ENCODE measurements around the gene UNCX.

- TF ChIP-seq RCOR1 (IDR thresholded peaks at IDR 0.05; ENCODE audit: insufficient replicate concordance, low read length), result no peak
- no peak for TF ChIP-seq MXI1 (IDR thresholded peaks at IDR 0.05; ENCODE audit: borderline replicate concordance, low read depth, low read length)
- TF ChIP-seq CTCF (conservative IDR thresholded peaks at IDR 0.05; ENCODE audit: low read depth, low read length), result no peak
- TF ChIP-seq POLR2A (IDR thresholded peaks at IDR 0.05; ENCODE audit: low read depth, low read length), result no peak
Observed at GRCh38 chr7:1246160-1246870, 13.6 kb downstream of the UNCX start.

All from IMR-90 (cell line).